ENCODE data around the gene FNBP1L.
A peak's percentile ranks its signal among the peaks of the same experiment; 100 is the strongest.

The FNBP1L gene

GRCh38 chr1:93578433-93578830 is 130.5 kb downstream of the FNBP1L start:
- no peak overlapping the region for H3K4me3 ChIP-seq (replicated peaks in 1 of 2; ENCODE audit: low read depth in 2 of 2, low read length in 2 of 2)
- no peak for DNase-seq (ENCODE audit: low read depth in 2 of 2)
- TF ChIP-seq CTCF (IDR thresholded peaks at IDR 0.05; ENCODE audit: low read depth, low read length): no peak

- no peak overlapping the region for H3K4me3 ChIP-seq (replicated peaks in 1 of 2; ENCODE audit: low read depth in 2 of 2, low read length in 2 of 2)
- TF ChIP-seq CTCF (IDR thresholded peaks at IDR 0.05; ENCODE audit: low read depth, low read length): no peak
- no peak for DNase-seq (ENCODE audit: low read depth in 2 of 2)
Observed at GRCh38 chr1:93578911-93579825, 131.2 kb downstream of the FNBP1L start.

DNA sequence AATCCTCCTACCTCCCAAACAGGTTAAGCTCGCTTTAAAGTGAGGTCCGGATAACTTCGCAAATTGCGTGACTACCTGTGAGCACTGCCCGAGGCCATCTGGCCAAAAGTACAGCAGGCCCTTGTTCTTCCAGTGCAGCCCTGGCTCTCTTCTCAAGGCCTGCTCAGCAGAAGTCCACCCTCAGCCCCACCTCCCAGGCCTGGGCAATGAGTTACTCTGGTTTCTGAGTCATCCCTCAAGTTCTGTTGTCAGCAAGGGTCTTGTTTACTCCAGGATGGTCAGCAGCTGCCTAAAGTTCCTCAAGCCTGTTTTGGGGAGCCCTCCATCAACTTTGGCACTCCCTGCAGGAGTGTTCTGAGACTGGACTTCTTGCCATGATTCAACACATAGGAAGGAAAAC is 132.0 kb downstream of the FNBP1L start:
- peak; percentile 89 to 93 for DNase-seq (ENCODE audit: low read depth in 2 of 2)
- H3K4me3 ChIP-seq (replicated peaks in 1 of 2; ENCODE audit: low read depth in 2 of 2, low read length in 2 of 2): no peak overlapping the region
- TF ChIP-seq CTCF (IDR thresholded peaks at IDR 0.05; ENCODE audit: low read depth, low read length): no peak

- no peak for TF ChIP-seq CTCF (IDR thresholded peaks at IDR 0.05; ENCODE audit: low read depth, low read length)
- no peak for DNase-seq (ENCODE audit: low read depth in 2 of 2)
- no peak overlapping the region for H3K4me3 ChIP-seq (replicated peaks in 1 of 2; ENCODE audit: low read depth in 2 of 2, low read length in 2 of 2)
Observed at GRCh38 chr1:93581917-93582850, 134.3 kb downstream of the FNBP1L start.

GRCh38 chr1:93584261-93585003 is 136.5 kb downstream of the FNBP1L start:
- H3K4me3 ChIP-seq (replicated peaks in 1 of 2; ENCODE audit: low read depth in 2 of 2, low read length in 2 of 2): no peak overlapping the region
- peak in 1 of 2 donors; percentile 49 for DNase-seq (ENCODE audit: low read depth in 2 of 2)
- no peak for TF ChIP-seq CTCF (IDR thresholded peaks at IDR 0.05; ENCODE audit: low read depth, low read length)
